HEK293T (cell line): ENCODE data around the gene CPTP.
A peak's percentile ranks its signal among the peaks of the same experiment; 100 is the strongest.
"Not testable (repeated sequence)": the region's sequence is repeated elsewhere in the genome, so short reads cannot be mapped to it uniquely, and the experiment has no call there.

Source experiments
- CTCF ChIA-PET: fragments of 350-600 bp; formaldehyde crosslinking; extraction: SDS; loops from one replicate; lab custom pipeline; 2021; ENCODE audit warnings: antibody characterized with exemption, inconsistent platforms; lab: Yijun Ruan, JAX
- POLR2A ChIA-PET: fragments of 350-600 bp; formaldehyde crosslinking; extraction: SDS; loops from one replicate; lab custom pipeline; 2020; ENCODE audit warnings: antibody characterized with exemption, inconsistent platforms; lab: Yijun Ruan, JAX
- DNase-seq: peaks from one replicate; pipeline ENCODE4 v3.0.0; 2012; ENCODE audit warnings: mixed read lengths; ENCODE audit errors: extremely low spot score
- ARNT ChIP-seq: fragments of 450-650 bp; IDR thresholded peaks from 2 replicates; pipeline ENCODE4 v1.6.1; 2017; ENCODE audit warnings: mild to moderate bottlenecking
- BHLHE40 ChIP-seq: fragments of 450-650 bp; IDR thresholded peaks from 2 replicates; pipeline ENCODE4 v1.6.1; 2016; ENCODE audit warnings: mild to moderate bottlenecking, moderate library complexity, borderline replicate concordance
- CTBP1 ChIP-seq: fragments of 450-650 bp; IDR thresholded peaks from 2 replicates; pipeline ENCODE4 v1.6.1; 2016; ENCODE audit warnings: borderline replicate concordance
- ELF4 ChIP-seq: fragments of 450-650 bp; IDR thresholded peaks from 2 replicates; pipeline ENCODE4 v1.6.1; 2017; ENCODE audit warnings: antibody characterized with exemption
- FOXA1 ChIP-seq: fragments of 450-650 bp; IDR thresholded peaks from 2 replicates; pipeline ENCODE4 v1.6.1; 2016; ENCODE audit warnings: mild to moderate bottlenecking
- FOXK2 ChIP-seq: fragments of 450-650 bp; IDR thresholded peaks from 2 replicates; pipeline ENCODE4 v1.6.1; 2016; ENCODE audit warnings: mild to moderate bottlenecking
- FOXM1 ChIP-seq: fragments of 450-650 bp; IDR thresholded peaks from 2 replicates; pipeline ENCODE4 v1.6.1; 2017; ENCODE audit warnings: mild to moderate bottlenecking, borderline replicate concordance
- HDGF ChIP-seq: fragments of 450-650 bp; IDR thresholded peaks from 2 replicates; pipeline ENCODE4 v1.6.1; 2017; ENCODE audit warnings: antibody characterized with exemption, borderline replicate concordance
- L3MBTL2 ChIP-seq: fragments of 450-650 bp; conservative IDR thresholded peaks from 2 replicates; pipeline ENCODE4 v1.6.1; 2016; ENCODE audit warnings: mild to moderate bottlenecking
- LEF1 ChIP-seq: fragments of 450-650 bp; IDR thresholded peaks from 2 replicates; pipeline ENCODE4 v1.6.1; 2017; ENCODE audit warnings: mild to moderate bottlenecking, borderline replicate concordance
- NFRKB ChIP-seq: fragments of 450-650 bp; IDR thresholded peaks from 2 replicates; pipeline ENCODE4 v1.6.1; 2016; ENCODE audit warnings: mild to moderate bottlenecking, moderate library complexity
- SP1 ChIP-seq: fragments of 450-650 bp; IDR thresholded peaks from 2 replicates; pipeline ENCODE4 v1.6.1; 2017
- SUZ12 ChIP-seq: fragments of 450-650 bp; IDR thresholded peaks from 2 replicates; pipeline ENCODE4 v1.6.1; 2016; ENCODE audit warnings: mild to moderate bottlenecking
- TARDBP ChIP-seq: fragments of 450-650 bp; IDR thresholded peaks from 2 replicates; pipeline ENCODE4 v1.6.1; 2016
- ZNF384 ChIP-seq: fragments of 450-650 bp; IDR thresholded peaks from 2 replicates; pipeline ENCODE4 v1.6.1; 2016
- TF ChIP-seq, protein P1 (sequence below): fragments of 450-650 bp; IDR thresholded peaks from 2 replicates; pipeline ENCODE4 v1.6.1; 2016

The CPTP gene

DNA sequence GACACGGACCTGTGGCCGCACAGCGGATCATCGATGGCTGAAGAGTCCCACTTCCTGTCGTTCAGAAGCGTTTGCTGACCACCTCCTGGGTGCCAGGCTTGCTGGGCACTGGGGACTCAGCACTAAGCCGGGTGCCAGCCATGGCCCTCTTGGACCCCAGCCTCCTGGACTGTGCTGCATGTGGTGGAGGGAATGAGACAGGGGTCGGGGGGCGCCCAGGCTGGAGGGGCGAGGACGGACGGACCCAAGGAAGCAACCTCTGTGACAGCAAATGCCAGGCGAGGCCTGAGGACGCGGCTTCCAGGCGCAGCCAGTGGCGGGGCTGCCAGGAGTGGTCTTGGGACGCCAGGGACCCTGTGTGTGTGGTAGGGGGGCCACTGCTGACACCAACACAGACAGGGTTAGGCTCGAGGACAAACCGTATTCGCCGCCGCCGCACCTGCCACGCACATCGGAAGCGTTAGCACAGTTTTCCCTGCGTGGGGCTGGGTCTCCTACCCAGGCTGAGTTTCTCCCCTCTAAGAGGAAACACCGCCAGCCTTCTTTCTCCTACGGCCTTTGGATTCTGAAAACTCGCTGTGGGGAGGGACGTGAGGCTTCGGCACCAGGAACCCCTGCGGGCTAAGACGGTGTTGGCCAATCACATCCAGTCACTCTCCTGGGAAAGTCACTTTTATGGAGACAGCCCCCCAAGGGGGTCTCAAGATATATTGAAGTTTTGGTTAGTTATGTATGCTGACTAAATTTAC, 36.8 kb downstream of the CPTP start:
- CTCF ChIA-PET: no interaction called here

DNA sequence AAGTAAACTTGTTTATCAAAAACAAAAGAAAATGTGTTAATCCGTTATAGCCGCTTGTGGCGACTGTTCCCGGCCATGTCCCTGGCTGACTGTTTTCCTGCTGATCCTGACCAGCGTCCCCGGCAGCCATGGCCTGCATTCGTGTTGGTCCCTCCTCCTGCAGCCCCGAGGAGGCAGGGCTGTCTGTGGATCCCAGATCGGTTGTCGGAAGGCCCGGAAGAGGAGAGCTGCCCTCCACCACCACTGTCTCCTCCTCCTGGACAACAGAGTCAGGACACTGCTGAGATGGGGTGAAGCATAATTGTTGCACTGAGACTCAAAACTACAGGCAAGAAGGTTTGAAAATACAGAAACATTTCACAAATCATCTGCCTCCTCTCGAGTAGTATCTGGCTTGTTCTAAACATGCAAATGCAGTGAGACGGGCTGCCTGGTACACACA, 37.4 kb downstream of the CPTP start:
- CTCF ChIA-PET: no interaction called here
- TF ChIP-seq FOXA1: no peak
- no peak for TF ChIP-seq ARNT
- TF ChIP-seq SUZ12: no peak
- TF ChIP-seq CTBP1: no peak
- no peak for DNase-seq
- POLR2A ChIA-PET: no interaction called here

More for the DNA sequence above, 36.8 kb downstream of the CPTP start:
- no peak for TF ChIP-seq ELF4
- TF ChIP-seq TARDBP: no peak
- TF ChIP-seq, protein P1, sequence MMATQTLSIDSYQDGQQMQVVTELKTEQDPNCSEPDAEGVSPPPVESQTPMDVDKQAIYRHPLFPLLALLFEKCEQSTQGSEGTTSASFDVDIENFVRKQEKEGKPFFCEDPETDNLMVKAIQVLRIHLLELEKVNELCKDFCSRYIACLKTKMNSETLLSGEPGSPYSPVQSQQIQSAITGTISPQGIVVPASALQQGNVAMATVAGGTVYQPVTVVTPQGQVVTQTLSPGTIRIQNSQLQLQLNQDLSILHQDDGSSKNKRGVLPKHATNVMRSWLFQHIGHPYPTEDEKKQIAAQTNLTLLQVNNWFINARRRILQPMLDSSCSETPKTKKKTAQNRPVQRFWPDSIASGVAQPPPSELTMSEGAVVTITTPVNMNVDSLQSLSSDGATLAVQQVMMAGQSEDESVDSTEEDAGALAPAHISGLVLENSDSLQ: no peak
- TF ChIP-seq FOXA1: no peak
- no peak for TF ChIP-seq LEF1
- TF ChIP-seq FOXK2: no peak
- no peak for TF ChIP-seq SUZ12
- TF ChIP-seq SP1: no peak
- TF ChIP-seq FOXM1: no peak
- TF ChIP-seq NFRKB: no peak
- TF ChIP-seq CTBP1: no peak
- TF ChIP-seq L3MBTL2: no peak
- no peak for TF ChIP-seq ARNT
- TF ChIP-seq ZNF384: no peak
- no peak for TF ChIP-seq HDGF
- POLR2A ChIA-PET: no interaction called here
- DNase-seq: no peak

DNA sequence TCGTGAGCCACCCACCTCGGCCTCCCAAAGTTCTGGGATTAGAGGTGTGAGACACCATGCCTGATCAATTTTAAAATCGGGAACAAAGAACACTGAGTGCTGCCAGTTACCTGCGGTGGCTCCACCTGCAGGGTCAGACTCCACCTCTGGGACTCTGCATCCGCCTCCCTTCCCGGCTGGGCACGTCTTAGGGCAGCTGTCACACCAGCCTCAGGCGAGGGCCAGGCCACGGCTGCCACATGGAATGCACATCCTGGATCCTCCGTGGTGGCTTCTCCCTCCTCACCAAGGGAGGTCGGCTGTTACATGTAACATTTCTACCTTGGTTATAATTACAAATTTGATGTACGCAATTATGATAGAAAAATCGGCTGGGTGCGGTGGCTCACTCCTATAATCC, 39.7 kb downstream of the CPTP start:
- CTCF ChIA-PET: interaction anchor here (0.6 kb wide), 1 partner anchor 262 kb away, joined by 3 read pairs; no protein-coding TSS in a partner anchor
- TF ChIP-seq LEF1 (no peak), SP1 (no peak), NFRKB (no peak), HDGF (no peak), L3MBTL2 (no peak), SUZ12 (no peak), CTBP1 (no peak), ARNT (no peak), FOXK2 (no peak), FOXM1 (no peak)
- no peak for DNase-seq
- POLR2A ChIA-PET: no interaction called here

DNA sequence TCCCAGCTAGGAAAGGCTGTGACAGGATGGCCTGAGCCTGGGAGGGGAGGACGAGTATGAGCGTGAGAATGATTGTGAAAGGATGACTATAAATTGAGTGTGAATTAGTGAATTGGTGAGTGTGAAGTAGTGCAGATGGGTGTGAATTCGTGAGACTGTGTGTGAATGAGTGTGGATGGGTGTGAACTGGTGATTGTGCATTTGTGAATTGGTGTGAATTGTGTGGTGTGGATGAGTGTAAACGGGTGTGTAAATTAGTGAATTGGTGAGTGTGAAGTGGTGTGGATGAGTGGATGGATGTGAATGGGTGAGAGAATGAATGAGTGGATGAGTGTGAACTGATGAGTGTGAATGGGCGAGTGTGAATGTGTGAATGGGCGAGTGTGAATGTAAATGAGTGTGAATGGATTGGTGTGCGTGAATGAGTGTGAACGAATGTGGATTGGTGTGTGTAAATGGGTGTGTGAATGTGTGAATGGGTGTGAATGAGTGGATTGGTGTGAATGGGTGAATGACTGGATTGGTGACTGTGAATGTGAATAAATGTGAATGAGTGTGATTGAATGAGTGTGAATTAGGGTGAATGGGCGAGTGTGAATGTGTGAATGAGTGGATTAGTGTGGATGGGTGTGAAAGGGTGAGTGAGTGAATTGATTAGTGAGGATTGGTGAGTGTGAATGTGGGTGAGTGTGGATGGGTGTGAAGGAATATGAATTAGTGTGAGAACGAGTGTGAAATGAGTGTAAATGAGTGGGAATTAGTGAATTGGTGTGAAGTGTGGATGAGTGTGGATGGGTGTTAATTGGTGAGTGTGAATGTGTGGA, 41.5 kb downstream of the CPTP start:
- TF ChIP-seq CTBP1 (no peak), FOXA1 (no peak), TARDBP (peak; percentile 47; the same call in 1 of the 2 replicates), L3MBTL2 (no peak), LEF1 (no peak), BHLHE40 (no peak), SUZ12 (no peak)
- TF ChIP-seq, protein P1: no peak
- POLR2A ChIA-PET: interaction anchor here (0.8 kb wide), 1 partner anchor 8 kb away, joined by 3 read pairs; no protein-coding TSS in a partner anchor
- no peak for DNase-seq
- CTCF ChIA-PET: no interaction called here

DNA sequence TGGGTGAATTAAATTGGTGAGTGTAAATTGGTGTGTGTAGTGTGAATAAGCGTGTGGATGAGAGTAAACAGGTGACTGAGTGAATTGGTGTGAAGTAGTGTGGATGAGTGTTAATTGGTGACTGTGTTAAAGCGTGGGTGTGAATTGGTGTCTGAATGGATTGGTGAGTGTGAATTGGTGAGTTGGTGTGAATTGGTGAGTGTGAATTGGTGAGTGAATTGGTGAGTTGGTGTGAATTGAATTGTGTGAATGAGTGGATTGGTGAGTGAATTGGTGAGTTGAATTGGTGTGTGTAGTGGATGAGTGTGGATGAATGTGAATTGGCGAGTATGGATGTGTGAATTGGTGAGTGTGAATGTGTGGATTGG, 42.1 kb downstream of the CPTP start:
- no peak for TF ChIP-seq NFRKB
- TF ChIP-seq TARDBP: no peak
- TF ChIP-seq, protein P1: no peak
- TF ChIP-seq CTBP1: no peak
- TF ChIP-seq ELF4: no peak
- TF ChIP-seq ZNF384: no peak
- TF ChIP-seq BHLHE40: no peak
- TF ChIP-seq SUZ12: no peak
- no peak for TF ChIP-seq FOXA1
- POLR2A ChIA-PET: no interaction called here
- no peak for DNase-seq
- CTCF ChIA-PET: no interaction called here

DNA sequence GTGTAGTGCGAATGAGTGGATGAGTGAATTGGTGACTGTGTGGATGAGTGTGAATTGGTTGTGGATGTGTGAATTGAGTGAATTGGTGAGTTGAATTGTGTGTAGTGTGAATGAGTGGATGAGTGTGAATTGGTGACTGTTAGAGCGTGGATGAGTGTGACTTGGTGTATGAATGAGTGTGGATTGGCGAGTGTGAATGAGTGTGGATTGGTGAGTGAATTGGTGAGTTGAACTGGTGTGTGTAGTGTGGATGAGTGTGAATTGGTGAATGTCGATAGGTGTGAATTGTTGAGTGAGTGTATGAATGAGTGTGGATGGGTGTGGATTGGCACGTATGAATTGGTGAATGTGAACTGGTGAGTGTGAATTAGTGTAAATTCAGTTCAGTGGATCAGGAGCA, 42.7 kb downstream of the CPTP start:
- no peak for TF ChIP-seq FOXM1
- TF ChIP-seq BHLHE40: no peak
- no peak for TF ChIP-seq SP1
- TF ChIP-seq, protein P1: no peak
- no peak for TF ChIP-seq FOXK2
- no peak for TF ChIP-seq TARDBP
- no peak for TF ChIP-seq FOXA1
- TF ChIP-seq CTBP1: no peak
- TF ChIP-seq L3MBTL2: no peak
- no peak for TF ChIP-seq ZNF384
- no peak for TF ChIP-seq SUZ12
- no peak for TF ChIP-seq HDGF
- DNase-seq: no peak
- ChIA-PET POLR2A (no interaction called here), CTCF (no interaction called here)

DNA sequence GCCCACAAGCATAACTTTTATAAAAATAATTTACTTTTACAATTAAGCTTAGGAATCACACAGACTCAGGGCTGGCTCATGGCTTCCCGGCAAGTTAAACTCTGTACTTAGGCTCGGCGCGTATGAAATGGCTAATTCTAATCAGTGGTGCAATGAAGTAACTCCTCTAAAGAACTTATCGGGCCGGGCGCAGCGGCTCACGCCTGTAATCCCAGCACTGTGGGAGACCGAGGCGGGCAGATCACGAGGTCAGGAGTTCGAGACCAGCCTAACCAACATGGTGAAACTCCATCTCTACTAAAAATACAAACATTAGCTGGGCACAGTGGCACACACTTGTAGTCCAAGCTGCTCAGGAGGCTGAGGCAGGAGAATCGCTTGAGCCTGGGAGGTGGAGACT, 45.5 kb downstream of the CPTP start:
- CTCF ChIA-PET, DNase-seq: not testable (repeated sequence)
- POLR2A ChIA-PET: interaction anchor here (2.8 kb wide), 1 partner anchor 17 kb away, joined by 17 read pairs; no protein-coding TSS in a partner anchor
